PC-3 (cell line): ENCODE results near the gene LDLR. TPM values are rescaled to one million over a fixed set of nuclear protein-coding genes. Genes with fewer than 3 reads are reported as not detected.
A peak's percentile ranks its signal among the peaks of the same experiment; 100 is the strongest.

Source experiments
- ATAC-seq: fragments of 200-7000 bp; cut with Tn5 transposase; 2 replicates; pipeline ENCODE4 v1.9.1; 2020; ENCODE audit warnings: mild to moderate bottlenecking, moderate library complexity
- BruUV-seq: library from RNA; stranded (reverse); fragments of 400-500 nt; replicated peaks from 2 replicates; lab custom pipeline; 2021; lab: Mats Ljungman, UMichigan
- CTCF ChIA-PET: fragments of 300-600 bp; sonication (Branson Sonifier 250); formaldehyde crosslinking; loops from one replicate; lab custom pipeline; 2022; ENCODE audit warnings: antibody characterized with exemption; lab: Charles Lee
- POLR2A ChIA-PET: fragments of 300-600 bp; sonication (Branson Sonifier 250); formaldehyde crosslinking; loops from one replicate; lab custom pipeline; 2022; ENCODE audit warnings: antibody characterized with exemption; ENCODE audit not compliant: unreplicated experiment; lab: Charles Lee
- DNase-seq: peaks from one replicate; pipeline ENCODE4 v3.0.0-alpha.2; 2015
- H2AFZ ChIP-seq: fragments of 300-600 bp; sonication (generic); 2 replicates; pipeline ENCODE4 v1.6.0; 2016; ENCODE audit warnings: antibody characterized with exemption, low read length
- H3F3A ChIP-seq: fragments of 300-600 bp; sonication (generic); one replicate; pipeline ENCODE4 v1.6.0; 2017; ENCODE audit warnings: antibody characterized with exemption, low read length, control low read depth, mild to moderate bottlenecking; ENCODE audit not compliant: unreplicated experiment
- H3K27ac ChIP-seq: fragments of 300-600 bp; sonication (generic); 2 replicates; pipeline ENCODE4 v1.5.1; 2016; ENCODE audit warnings: mild to moderate bottlenecking, low read length
- H3K27me3 ChIP-seq: fragments of 300-600 bp; sonication (generic); 2 replicates; pipeline ENCODE4 v1.6.1; 2016; ENCODE audit warnings: low read length, mixed read lengths
- H3K36me3 ChIP-seq: fragments of 300-600 bp; sonication (generic); 2 replicates; pipeline ENCODE4 v1.6.1; 2016; ENCODE audit warnings: low read depth, mixed run types, low read length, mixed read lengths
- H3K4me1 ChIP-seq: fragments of 300-600 bp; sonication (generic); 2 replicates; pipeline ENCODE4 v1.5.1; 2016; ENCODE audit warnings: low read length; ENCODE audit not compliant: insufficient read depth
- H3K4me2 ChIP-seq: fragments of 300-600 bp; sonication (generic); 2 replicates; pipeline ENCODE4 v1.6.0; 2016; ENCODE audit warnings: low read length
- H3K4me3 ChIP-seq: fragments of 300-600 bp; sonication (generic); 2 replicates; pipeline ENCODE4 v1.5.1; 2016; ENCODE audit warnings: mild to moderate bottlenecking, low read length, mixed read lengths
- H3K79me2 ChIP-seq: fragments of 300-600 bp; sonication (generic); 2 replicates; pipeline ENCODE4 v1.6.1; 2017; ENCODE audit warnings: low read length, mixed read lengths
- H3K9ac ChIP-seq: fragments of 300-600 bp; sonication (generic); 2 replicates; pipeline ENCODE4 v1.6.0; 2016; ENCODE audit warnings: mild to moderate bottlenecking, low read length
- H3K9me2 ChIP-seq: fragments of 300-600 bp; sonication (generic); replicated peaks from 2 replicates; pipeline ENCODE4 v1.6.1; 2016; ENCODE audit warnings: mixed run types, low read length, mixed read lengths
- H3K9me3 ChIP-seq: fragments of 300-600 bp; sonication (generic); 2 replicates; pipeline ENCODE4 v1.6.1; 2016; ENCODE audit warnings: low read length, mixed read lengths
- H4K20me1 ChIP-seq: fragments of 300-600 bp; sonication (generic); 2 replicates; pipeline ENCODE4 v1.6.1; 2016; ENCODE audit warnings: low read length, mixed read lengths
- EZH2 ChIP-seq: fragments of 300-600 bp; sonication (generic); IDR thresholded peaks from one replicate; pipeline ENCODE4 v1.6.1; 2017; ENCODE audit warnings: antibody characterized with exemption, mild to moderate bottlenecking, low read length; ENCODE audit not compliant: unreplicated experiment
- EZH2phosphoT487 ChIP-seq: fragments of 300-600 bp; sonication (generic); IDR thresholded peaks from 2 replicates; pipeline ENCODE4 v1.6.1; 2018; ENCODE audit warnings: mild to moderate bottlenecking, antibody characterized with exemption, low read length, borderline replicate concordance
- intact Hi-C: fragments of 100-400 bp; cut with micrococcal nuclease; formaldehyde crosslinking; loops from 2 replicates; pipeline ENCODE4 v1.9.0; 2023
- total RNA-seq: library from RNA; depleted of rRNA; stranded (reverse); fragments of >200 nt; gene quantifications from 2 replicates; pipeline ENCODE4 v1.2.3, GENCODE V29; 2014
- TF ChIP-seq, protein P1 (sequence below): fragments of 300-600 bp; sonication (generic); conservative IDR thresholded peaks from 2 replicates; pipeline ENCODE4 v1.5.1; 2017; ENCODE audit warnings: antibody characterized with exemption, low read depth, mild to moderate bottlenecking, low read length

Gene LDLR
- total RNA-seq, 1 experiment from 2014 or later: 302 TPM

DNA sequence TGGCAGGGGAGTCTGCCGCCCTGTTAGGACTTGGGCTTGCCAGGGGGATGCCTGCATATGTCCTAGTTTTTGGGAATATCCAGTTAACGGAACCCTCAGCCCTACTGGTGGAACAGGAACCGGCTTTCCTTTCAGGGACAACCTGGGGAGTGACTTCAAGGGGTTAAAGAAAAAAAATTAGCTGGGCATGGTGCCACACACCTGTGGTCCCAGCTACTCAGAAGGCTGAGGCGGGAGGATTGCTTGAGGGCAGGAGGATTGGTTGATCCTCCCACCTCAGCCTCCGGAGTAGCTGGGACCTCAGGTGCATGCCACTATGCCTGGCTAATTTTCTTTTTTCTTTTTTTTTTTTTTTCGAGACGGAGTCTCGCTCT, 22.5 kb downstream of the LDLR start:
- ATAC-seq (no peak; the same call in 1 of the 2 replicates), DNase-seq (peak; percentile 43)
- Histone ChIP-seq H3K4me1 (no peaks in the 10 kb centered on the region), H3K27ac (no peak overlapping the region), H3K79me2 (peaks cover 14% of the 10 kb centered on the region), H3K36me3 (peaks cover 89% of the 10 kb centered on the region), H3K9me3 (no peaks in the 10 kb centered on the region), H3F3A (peaks cover 4% of the 10 kb centered on the region), H3K4me3 (no peak overlapping the region), H2AFZ (no peak overlapping the region), H4K20me1 (peaks cover 27% of the 10 kb centered on the region), H3K4me2 (no peak overlapping the region), H3K27me3 (no peaks in the 10 kb centered on the region), H3K9ac (no peak overlapping the region), H3K9me2 (no peaks in the 10 kb centered on the region)
- intact Hi-C loops: no loop called here
- TF ChIP-seq EZH2: no peak
- TF ChIP-seq EZH2phosphoT487: no peak
- TF ChIP-seq, protein P1, sequence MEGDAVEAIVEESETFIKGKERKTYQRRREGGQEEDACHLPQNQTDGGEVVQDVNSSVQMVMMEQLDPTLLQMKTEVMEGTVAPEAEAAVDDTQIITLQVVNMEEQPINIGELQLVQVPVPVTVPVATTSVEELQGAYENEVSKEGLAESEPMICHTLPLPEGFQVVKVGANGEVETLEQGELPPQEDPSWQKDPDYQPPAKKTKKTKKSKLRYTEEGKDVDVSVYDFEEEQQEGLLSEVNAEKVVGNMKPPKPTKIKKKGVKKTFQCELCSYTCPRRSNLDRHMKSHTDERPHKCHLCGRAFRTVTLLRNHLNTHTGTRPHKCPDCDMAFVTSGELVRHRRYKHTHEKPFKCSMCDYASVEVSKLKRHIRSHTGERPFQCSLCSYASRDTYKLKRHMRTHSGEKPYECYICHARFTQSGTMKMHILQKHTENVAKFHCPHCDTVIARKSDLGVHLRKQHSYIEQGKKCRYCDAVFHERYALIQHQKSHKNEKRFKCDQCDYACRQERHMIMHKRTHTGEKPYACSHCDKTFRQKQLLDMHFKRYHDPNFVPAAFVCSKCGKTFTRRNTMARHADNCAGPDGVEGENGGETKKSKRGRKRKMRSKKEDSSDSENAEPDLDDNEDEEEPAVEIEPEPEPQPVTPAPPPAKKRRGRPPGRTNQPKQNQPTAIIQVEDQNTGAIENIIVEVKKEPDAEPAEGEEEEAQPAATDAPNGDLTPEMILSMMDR: no peak
- BruUV-seq: no TSS peak
- ChIA-PET CTCF (interaction anchor here (0.7 kb wide), 1 partner anchor 15 kb away, joined by 3 read pairs; no protein-coding TSS in a partner anchor), POLR2A (no interaction called here)

DNA sequence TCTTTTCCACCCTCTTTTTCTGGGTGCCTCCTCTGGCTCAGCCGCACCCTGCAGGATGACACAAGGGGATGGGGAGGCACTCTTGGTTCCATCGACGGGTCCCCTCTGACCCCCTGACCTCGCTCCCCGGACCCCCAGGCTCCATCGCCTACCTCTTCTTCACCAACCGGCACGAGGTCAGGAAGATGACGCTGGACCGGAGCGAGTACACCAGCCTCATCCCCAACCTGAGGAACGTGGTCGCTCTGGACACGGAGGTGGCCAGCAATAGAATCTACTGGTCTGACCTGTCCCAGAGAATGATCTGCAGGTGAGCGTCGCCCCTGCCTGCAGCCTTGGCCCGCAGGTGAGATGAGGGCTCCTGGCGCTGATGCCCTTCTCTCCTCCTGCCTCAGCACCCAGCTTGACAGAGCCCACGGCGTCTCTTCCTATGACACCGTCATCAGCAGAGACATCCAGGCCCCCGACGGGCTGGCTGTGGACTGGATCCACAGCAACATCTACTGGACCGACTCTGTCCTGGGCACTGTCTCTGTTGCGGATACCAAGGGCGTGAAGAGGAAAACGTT, 24.0 kb downstream of the LDLR start:
- H3F3A ChIP-seq: peaks cover 4% of the 10 kb centered on the region
- peaks cover 22% of the 10 kb centered on the region for H4K20me1 ChIP-seq
- ATAC-seq (no peak), DNase-seq (no peak)
- H3K27me3 ChIP-seq: no peaks in the 10 kb centered on the region
- peaks cover 14% of the 10 kb centered on the region for H3K79me2 ChIP-seq
- intact Hi-C loops: no loop called here
- POLR2A ChIA-PET: no interaction called here
- H3K4me3 ChIP-seq: no peak overlapping the region
- H3K27ac ChIP-seq: no peak overlapping the region
- no peak overlapping the region for H3K4me2 ChIP-seq
- H3K9me3 ChIP-seq: no peaks in the 10 kb centered on the region
- CTCF ChIA-PET: no interaction called here
- no peaks in the 10 kb centered on the region for H3K4me1 ChIP-seq
- BruUV-seq: no TSS peak
- H3K9ac ChIP-seq: no peak overlapping the region
- no peaks in the 10 kb centered on the region for H3K9me2 ChIP-seq
- TF ChIP-seq, protein P1: no peak
- no peak for TF ChIP-seq EZH2
- no peak for TF ChIP-seq EZH2phosphoT487
- peaks cover 94% of the 10 kb centered on the region for H3K36me3 ChIP-seq
- H2AFZ ChIP-seq: no peak overlapping the region

DNA sequence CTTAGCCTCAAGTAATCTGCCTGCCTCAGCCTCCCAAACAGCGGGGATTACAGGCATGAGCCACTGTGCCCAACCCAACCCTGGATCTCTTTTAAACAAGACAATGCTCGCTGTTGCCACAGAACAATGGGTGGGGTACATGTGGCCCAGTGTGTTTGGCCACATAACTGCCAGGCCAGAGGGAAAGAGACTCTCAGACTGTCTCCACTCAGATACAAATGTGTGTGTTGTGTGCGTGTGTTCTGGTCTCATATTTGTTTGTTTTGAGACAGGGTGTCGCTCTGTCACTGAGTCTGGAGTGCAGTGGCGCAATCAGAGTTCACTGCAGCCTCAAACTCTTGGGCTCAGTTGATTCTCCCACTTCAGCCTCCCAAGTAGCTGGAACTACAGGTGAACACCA, 25.8 kb downstream of the LDLR start:
- no peak for DNase-seq
- Histone ChIP-seq H3K9me3 (no peaks in the 10 kb centered on the region), H3K9me2 (no peaks in the 10 kb centered on the region), H3K4me1 (no peaks in the 10 kb centered on the region), H2AFZ (no peak overlapping the region), H3K9ac (no peak overlapping the region), H4K20me1 (peaks cover 26% of the 10 kb centered on the region), H3K27ac (no peak overlapping the region), H3F3A (peaks cover 8% of the 10 kb centered on the region), H3K27me3 (no peaks in the 10 kb centered on the region), H3K4me3 (no peak overlapping the region), H3K79me2 (peaks cover 11% of the 10 kb centered on the region), H3K4me2 (no peak overlapping the region), H3K36me3 (peaks cover 91% of the 10 kb centered on the region)
- no peak for ATAC-seq
- TF ChIP-seq EZH2 (no peak), EZH2phosphoT487 (no peak)
- TF ChIP-seq, protein P1: no peak
- ChIA-PET CTCF (no interaction called here), POLR2A (no interaction called here)
- intact Hi-C loops: no loop called here
- BruUV-seq: no TSS peak
